HG02938 (cell line): ENCODE measurements around the gene GRIN1.

Experiments used
- ATAC-seq: cut with Tn5 transposase; IDR thresholded peaks from one replicate; pipeline ENCODE4 v1.9.1; 2021; ENCODE audit warnings: mild to moderate bottlenecking, moderate library complexity; ENCODE audit not compliant: unreplicated experiment

GRIN1 gene

DNA sequence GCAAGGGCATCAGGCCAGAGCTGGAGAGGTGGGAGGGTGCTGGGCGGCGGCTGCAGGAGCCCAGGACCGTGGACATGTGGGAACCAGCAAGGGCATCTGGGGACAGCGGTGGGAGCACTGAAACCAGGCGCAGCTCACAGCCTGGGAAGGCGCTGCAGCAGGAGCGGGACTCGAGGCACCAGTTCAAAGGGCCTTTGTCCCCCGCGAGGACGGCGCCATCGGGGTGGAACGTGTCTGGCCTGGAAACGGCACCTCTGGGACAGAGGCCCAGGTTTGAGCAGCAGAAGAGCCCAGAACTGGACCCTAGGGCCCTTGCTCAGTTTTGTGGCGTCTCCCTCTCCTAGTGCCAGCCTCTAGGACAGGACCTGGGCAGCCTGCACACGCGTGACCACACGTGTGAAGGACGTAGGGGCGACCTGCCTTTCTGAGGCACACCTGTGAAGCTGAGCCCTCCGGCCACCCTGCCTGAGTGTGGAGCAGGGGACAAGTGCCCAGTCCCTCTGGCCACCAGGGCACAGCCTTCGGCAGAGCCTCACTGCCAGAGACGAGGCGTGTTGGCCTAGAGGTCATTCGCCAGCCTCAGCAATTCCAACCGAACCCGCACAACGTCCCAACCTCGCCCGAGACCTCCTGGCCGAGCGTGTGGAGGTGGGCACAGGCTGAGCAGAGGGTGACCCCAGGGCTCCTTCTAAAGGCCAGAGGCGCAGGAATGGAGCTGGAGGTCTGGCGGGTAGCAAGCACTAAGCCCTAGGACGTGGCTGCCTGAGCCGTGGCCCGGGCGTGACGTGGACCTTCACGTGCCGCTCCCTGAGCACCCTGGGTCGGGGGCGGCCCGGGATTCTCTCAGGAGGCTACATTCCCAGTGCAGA lies 35.1 kb downstream of the GRIN1 start:
- ATAC-seq: no peak

DNA sequence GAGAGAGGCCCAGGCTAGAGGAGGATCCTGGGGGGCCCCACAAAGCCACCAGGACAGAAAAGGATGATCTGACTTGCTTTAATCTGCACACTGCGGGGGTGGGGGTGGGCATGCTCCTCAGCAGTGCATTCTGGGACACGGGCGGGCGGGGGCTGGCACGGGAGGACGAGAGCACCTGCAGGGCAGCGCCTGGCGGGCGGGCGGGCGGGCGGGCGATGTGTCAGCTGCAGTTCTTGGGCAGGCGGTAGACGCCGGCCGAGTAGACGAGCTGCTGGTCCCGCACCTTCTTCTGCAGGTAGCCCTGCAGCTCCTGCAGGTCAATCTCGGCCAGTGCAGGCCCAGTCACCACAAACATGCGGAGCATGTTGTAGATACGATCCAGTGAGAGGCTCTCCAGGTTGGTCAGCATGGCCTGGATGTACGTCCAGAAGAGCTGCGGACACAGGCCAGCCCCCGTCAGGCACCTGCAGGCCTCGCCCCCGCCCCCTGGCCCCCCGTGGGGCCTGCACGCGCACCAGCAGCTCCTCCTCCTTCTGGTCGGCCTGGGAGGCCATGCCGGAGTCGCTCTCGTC lies 35.9 kb downstream of the GRIN1 start:
- no peak for ATAC-seq

DNA sequence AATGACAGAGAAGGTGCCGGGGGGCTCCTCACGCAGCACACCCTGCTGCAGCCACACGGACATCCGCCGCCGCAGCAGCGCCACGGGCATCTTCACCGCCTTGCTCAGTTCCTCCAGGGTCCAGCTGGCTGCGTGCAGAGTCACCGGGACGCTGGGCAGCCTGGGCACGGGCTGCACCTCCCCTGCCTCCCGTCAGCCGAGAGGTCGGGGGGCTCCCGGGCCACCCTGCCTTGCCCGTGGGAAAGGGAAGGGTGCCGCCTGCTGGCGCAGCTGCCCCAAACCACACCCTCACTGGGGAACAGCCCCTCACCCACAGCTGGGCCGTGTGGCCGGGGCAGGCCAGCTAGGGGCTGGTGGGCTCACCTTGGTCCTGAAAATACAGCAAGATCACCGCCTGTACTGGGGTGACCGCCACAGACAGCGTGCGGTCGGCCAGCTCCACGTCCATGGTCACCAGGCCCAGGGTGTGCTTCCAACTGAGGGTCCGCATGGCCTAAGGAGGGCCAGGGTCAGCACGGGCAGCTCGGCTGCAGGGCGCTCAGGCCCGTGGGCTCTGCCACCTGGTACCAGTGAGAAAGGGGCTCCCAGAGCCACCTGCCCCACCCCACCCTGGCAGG lies 36.5 kb downstream of the GRIN1 start:
- no peak for ATAC-seq

DNA sequence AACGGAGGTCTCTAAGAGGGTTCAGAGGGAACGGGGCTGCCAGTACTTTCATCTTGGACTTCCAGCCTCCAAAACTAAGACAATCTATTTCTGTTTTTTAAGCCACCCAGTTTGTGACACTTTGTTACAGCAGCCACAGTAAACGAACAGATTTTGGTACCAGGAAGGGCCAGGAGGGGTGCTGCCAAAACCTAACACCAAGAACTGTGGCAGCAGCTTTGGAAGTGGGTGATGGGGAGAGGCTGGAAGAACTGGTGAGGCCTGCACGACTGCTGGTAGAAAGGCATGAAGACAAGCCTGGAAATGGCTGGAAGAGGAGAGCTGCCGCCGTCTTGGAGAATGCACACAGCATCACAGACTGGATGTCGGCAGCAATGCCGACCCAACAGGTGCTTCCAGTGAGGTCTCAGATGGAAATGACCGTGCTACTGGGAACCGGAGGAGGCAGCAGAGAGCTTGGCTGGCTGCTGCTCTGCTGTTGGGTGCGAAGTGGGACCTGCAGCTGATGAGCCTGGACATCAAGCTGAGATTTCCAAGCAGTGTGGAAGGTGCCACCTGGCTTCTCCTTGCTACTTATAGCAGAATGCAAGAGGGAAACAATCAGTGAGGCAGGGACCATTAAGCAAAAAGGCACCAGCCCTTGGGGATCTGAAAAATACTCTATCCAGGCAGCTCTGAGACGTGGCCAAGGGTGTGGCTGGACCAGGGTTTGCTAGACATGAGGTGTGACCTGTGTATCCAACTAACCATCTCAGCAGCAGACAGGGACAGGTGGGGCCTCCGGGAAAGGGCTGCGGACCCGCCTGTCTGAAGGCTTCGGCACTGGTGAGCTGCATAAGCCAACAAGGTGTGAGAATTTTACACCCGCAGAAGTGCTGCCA lies 37.6 kb downstream of the GRIN1 start:
- ATAC-seq: no peak

DNA sequence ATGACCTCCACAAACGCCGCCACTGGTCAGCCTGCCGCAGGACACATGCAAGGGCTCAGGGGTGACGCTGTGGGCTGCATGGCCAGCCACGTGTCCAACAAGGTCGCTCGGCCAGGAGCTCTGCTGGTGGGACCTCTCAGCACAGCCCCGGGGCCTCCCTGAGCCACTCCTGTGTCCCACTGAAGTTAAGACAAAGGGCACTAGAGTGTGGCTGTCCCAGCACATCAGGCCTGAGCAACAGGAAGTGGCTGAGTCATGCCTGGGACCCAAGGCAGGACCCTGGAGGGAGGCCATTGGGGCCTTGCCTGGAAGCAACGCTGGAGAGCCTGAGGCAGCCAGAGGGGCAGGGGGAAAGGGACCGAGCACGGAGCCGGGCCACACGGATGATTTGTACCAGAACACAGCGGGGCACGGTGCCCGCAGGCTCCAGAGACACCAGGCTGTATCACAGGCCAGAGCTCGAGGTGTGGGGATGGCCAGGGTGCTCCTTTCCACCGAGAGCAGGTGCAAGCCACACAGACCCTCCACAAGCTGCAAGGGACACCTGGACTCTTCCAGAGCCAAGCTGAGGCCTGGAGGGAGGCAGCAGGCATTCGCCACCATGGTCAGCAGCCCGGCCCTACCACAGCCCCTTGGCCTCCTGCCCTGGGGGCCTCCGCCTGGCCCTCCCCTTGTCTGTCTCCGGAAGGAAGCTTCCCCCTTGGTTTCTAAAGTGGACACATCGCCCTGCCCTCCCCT lies 39.4 kb downstream of the GRIN1 start:
- ATAC-seq: no peak

DNA sequence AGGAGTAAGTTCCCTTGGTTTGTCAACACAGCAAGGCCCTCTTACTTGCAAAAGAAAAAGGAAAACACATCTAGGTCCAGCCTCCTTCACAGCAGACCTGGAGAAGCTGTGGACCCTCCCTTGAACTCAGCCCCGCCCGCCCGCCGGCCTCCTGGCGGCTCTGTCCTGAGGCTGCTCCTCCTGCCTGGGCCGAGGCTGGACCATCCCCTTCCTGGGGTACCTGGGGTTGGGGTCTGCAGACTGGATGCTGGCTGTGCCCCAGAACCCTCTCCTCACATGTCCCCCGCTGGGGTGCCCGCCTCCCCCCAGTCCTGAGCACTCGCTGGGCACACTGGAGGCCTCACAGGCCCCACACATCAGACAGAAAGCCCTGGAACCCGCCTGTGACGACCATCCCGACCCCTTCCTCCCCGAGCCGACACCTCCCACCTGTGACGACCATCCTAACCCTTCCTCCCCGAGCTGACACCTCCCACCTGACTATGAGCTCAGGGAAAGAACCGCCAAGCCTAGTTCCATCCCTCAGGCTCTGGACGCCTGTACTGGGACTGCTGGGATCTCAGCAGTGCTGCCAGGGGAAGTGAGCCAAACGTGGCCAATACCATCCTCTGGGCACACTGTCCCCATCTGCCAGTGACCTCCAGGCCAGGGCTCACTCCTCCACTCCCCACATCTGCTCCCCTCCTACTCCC lies 40.1 kb downstream of the GRIN1 start:
- ATAC-seq: no peak

DNA sequence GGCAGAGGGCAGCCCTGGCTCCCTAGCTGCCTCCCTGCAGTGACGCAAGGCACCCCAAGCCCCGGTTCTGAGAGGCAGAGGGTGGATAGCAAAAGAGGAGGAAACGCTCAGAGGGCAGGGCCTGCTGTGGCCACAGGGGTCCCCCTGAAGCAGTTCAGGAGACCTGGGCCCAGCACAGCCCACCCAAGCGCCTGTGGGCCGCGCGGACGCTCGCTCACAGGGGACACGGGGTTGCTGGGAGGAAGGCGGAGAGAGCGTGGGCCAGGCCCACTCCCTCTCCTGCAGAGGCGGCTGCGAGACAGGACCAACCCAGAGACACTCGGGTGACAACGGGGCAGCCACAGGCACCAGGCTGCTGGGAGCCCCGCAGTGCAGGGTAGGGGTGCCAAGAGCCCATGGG lies 40.8 kb downstream of the GRIN1 start:
- no peak for ATAC-seq

DNA sequence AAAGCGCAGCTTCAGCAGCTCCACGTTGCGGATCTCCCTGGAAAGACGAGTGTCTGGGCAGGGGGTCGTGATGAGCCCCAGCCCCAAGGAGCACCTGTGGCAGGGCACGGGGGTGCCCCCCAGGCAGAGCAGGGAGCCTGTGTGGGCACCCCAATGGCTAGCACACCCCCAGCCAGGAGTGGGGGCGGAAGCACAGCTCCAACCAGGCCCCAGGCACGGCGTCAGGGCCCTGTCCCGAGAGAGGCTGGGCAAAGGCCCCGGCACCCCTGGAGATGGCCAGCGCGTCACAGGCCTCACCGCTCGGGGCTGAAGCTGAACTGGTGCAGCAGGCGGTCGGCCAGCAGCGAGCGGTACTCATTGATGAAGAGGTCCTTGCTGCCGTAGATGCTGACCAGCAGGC lies 41.5 kb downstream of the GRIN1 start:
- no peak for ATAC-seq

DNA sequence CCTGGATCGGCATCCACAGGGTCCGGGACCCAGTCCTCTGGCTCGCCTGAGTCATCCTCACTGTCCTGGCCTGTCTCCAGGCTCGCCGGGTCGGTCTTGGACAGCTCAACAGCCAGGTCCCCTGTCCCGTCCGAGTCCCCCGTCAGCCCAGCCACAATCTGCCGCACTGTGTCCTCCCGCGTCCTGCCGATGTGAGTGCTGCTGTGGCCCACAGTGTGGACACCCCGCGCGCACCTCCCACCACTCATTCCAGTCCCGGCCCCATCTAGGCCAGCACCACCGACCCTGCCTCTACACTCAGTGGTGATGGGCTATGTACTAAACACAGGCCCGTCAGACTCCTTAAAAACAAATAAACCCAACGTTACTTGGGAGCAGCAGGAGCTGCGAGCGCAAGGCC lies 42.7 kb downstream of the GRIN1 start:
- ATAC-seq: no peak

DNA sequence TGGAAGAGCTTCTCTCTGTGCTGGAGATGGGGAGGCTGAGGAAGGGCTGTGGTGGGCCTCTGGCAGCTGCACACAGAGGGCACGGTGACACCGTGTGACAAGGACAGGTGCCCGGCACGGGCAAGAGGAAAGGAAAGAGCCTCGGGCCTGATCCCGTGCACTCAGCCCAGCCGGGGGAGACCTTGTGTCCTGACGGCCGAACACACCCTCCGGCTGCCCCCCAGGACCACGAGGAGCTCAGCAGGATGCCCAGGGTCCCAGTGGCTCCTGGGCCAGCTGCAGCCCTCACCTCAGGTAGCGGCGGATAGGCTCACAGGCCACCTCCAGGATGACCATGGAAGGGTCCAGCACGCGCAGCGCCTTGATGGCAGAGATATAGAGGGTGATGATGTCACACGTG lies 43.9 kb downstream of the GRIN1 start:
- no peak for ATAC-seq

DNA sequence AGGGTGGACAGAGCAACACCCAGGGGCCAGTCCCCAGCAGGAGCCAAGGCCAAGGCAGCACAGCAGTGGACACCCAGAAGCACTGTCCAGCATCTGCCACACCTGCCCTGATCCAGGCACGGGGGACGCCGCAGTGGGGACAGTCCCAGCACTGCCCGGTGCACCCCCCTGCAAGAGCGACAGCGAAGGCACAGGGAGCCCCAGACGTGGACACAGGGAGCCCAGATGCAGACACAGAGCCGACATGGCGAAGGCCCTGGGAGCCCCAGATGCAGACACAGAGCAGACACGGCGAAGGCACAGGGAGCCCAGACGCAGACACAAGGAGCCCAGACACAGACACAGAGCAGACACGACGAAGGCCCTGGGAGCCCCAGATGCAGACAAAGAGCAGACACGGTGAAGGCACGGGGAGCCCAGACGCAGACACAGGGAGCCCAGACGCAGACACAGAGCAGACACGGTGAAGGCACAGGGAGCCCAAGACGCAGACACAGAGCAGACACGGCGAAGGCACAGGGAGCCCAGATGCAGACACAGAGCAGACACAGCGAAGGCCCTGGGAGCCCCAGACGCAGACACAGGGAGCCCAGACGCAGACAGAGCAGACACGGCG lies 45.1 kb downstream of the GRIN1 start:
- ATAC-seq: no peak

DNA sequence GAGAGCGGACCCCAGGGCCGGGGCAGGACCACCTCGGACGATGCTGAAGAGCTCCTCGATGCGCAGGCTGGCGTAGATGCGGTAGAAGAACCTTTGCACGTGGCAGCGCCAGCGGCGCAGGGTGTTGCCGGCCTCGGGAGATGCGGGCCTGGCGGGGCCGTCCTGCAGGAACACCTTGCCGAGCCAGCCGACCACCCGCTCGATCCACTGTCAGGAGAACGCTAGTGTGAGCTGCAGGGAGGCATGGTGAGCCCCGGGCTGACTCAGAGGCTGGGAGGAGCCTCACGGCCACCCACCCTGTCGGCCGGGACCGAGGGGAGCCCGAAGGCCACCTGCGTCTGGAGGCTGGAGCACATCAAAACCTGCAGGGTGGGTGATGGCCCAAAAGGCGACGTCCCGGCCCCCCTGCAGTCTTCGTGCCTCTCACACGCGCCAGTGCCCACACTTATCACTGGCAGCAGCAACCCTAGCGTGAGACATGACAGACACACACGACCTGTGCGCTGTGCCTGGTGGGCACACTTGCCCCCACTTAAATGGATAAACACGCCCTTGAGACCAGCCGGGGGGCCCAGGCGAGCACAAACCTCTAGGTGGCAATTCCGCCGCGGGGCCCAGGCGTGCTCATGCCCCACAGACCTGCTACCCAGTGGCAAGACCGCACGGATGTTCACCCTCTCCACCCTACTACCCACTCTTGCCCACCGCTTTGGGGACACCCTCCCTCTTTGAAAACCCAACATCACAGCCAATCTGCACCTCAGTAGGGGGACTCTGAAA lies 46.1 kb downstream of the GRIN1 start:
- ATAC-seq: no peak

DNA sequence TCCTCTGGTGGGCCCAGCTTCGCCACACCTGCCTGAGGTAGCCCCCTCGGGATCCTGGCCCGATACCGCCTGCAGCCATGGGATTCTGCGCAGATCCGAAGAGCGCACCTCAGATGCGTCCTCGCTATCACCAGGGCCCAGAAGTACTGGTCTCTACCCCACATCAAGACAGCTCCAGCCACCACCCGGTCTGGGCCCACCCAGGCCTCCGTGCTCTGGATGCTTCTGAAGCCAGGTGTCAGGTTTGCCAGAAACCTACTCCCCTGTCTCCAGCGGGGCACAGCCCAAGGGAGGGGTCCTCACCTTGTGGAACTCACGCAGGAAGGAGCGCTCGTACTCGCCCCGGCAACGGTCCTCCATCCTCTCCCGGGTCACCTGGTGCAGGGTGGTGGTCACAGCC lies 47.0 kb downstream of the GRIN1 start:
- ATAC-seq: no peak

DNA sequence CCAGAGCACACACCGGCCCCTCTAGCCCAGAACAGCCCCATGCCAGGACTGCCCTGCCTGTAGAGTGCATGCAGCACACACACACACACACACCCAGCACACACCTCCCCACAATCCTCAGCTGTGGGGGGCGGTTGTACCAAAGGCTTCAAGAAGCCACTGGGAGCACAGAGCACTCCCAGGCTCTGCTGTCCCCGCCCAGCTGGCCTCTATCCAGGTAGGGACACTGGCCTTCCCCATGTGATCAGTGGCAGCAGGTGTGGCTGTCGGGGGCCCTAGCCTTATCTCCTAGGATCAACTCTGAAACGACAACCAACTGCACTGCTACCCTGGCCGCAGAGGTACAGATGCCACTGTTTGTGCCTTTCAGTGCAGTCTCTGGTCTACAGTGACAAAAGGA lies 47.4 kb downstream of the GRIN1 start:
- no peak for ATAC-seq

DNA sequence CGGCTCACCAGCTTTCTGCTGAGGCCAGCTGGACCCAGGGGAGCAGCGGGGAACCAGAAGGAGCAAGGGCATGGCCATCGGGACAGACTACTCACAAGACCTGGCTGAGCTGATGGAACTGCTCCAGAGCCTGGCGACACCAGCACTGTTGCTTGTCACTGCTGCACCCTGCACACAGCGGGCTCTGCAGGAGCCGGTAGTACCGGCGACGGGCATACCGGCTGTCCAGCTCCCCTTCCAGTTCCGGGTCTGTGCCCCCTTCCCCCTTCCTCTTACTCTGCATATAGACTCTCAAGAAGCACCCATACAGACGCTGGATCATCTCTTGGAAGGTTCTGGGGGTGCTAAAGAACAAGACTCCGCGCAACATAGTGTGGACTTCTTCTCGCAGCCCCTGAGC lies 48.4 kb downstream of the GRIN1 start:
- no peak for ATAC-seq

DNA sequence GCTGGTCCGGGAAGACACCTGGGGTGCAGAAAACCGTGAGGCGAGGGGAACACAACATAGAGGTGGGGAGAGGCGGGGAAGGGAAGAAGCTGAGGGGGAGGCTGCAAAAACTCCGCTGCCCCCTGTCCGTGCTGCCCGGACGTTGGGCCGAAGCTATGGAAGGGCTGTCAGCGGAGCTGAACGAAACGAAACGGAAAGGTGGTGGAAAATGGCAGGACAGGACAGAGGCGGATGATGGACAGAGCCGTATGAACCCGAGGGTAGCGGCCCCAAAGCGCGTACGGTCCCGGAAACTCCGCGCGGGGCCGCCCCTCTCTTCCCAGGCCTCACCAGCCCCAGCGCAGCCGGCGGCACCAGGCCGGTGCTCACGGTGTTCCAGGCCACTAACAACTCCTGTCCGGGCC lies 49.1 kb downstream of the GRIN1 start:
- peak; percentile 20 for ATAC-seq

DNA sequence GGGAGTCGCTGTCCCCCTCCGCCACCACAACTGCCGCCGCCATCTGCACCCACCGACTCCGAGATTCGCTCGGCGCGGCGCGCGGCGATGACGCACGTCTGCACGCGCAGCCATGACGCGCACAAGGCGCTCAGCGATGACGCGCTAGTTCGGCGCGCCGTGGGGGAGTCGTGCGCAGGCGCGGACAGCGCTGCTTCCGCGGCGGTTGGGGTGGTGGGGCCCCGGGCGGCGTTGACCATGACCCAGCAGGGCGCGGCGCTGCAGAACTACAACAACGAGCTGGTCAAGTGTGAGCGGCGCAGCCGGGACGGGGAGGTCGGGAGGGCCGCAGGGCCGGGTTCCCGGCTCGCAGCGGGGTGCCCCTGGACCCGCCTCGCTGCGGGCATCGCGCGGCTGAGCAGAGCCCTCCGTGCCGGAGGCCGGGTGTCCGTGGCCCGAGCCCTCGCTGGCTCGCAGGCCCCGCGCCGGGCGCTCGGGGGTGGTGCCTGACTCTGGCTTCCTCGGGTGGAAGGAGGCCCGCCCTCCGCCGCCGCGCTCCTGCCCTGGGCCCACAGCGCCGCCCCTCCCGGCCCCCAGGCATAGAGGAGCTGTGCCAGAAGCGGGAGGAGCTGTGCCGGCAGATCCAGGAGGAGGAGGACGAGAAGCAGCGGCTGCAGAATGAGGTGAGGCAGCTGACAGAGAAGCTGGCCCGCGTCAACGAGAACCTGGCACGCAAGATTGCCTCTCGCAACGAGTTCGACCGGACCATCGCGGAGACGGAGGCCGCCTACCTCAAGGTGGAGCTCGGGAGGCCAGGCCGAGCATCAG lies 49.7 kb downstream of the GRIN1 start, which contains the start of the genes ANAPC2 and SSNA1:
ANAPC2 (minus strand) TSS at position 71 of the 807 bp plus-strand sequence; CDS start at position 43, 28 bp downstream.
SSNA1 (plus strand) TSS at position 187 of the 807 bp plus-strand sequence; CDS start at position 238, 51 bp downstream.
- ATAC-seq: peak; percentile 78
